Neural progenitor cell (in vitro differentiated cells): Measurements from ENCODE around the gene ASAP2. TPM values are rescaled to one million over a fixed set of nuclear protein-coding genes. Genes with fewer than 3 reads are reported as not detected.

Experiments used
- DNase-seq: peaks from one replicate; pipeline ENCODE4 v3.0.0-alpha.2; 2016; ENCODE audit warnings: low spot score
- H2AFZ ChIP-seq: fragments of 200-600 bp; sonication (generic); replicated peaks from 2 replicates; pipeline ENCODE4 v1.6.1; 2016; ENCODE audit warnings: antibody characterized with exemption
- H3F3A ChIP-seq: fragments of 200-600 bp; sonication (generic); 2 replicates; pipeline ENCODE4 v1.6.1; 2016; ENCODE audit warnings: antibody characterized with exemption, low read depth
- H3K27ac ChIP-seq: fragments of 200-600 bp; sonication (generic); 2 replicates; pipeline ENCODE4 v1.5.1; 2016; ENCODE audit warnings: mild to moderate bottlenecking
- H3K27me3 ChIP-seq: fragments of 200-600 bp; sonication (generic); 2 replicates; pipeline ENCODE4 v1.6.1; 2016; ENCODE audit warnings: mild to moderate bottlenecking, moderate library complexity
- H3K36me3 ChIP-seq: fragments of 200-600 bp; sonication (generic); 2 replicates; pipeline ENCODE4 v1.5.1; 2016
- H3K4me1 ChIP-seq: fragments of 200-600 bp; sonication (generic); 2 replicates; pipeline ENCODE4 v1.6.1; 2016; ENCODE audit warnings: mixed run types
- H3K4me2 ChIP-seq: fragments of 200-600 bp; sonication (generic); 2 replicates; pipeline ENCODE4 v1.6.1; 2016
- H3K4me3 ChIP-seq: fragments of 200-600 bp; sonication (generic); 2 replicates; pipeline ENCODE4 v1.5.1; 2016
- H3K79me2 ChIP-seq: fragments of 200-600 bp; sonication (generic); 2 replicates; pipeline ENCODE4 v1.6.1; 2016; ENCODE audit warnings: low read depth
- H3K9ac ChIP-seq: fragments of 200-600 bp; sonication (generic); 2 replicates; pipeline ENCODE4 v1.6.1; 2016
- H3K9me3 ChIP-seq: fragments of 200-600 bp; sonication (generic); 2 replicates; pipeline ENCODE4 v1.5.1; 2016; ENCODE audit warnings: low read depth
- H4K20me1 ChIP-seq: fragments of 200-600 bp; sonication (generic); 2 replicates; pipeline ENCODE4 v1.6.1; 2016; ENCODE audit warnings: low read depth
- H3K27ac Mint-ChIP-seq: 3 replicates; pipeline ENCODE4 v1.8.0; 2021; ENCODE audit warnings: mixed read lengths
- H3K27me3 Mint-ChIP-seq: 2 replicates; pipeline ENCODE4 v1.8.0; 2022; ENCODE audit warnings: low read depth, mild to moderate bottlenecking, inconsistent platforms, moderate library complexity, mixed read lengths; ENCODE audit not compliant: insufficient read depth
- H3K36me3 Mint-ChIP-seq: 3 replicates; pipeline ENCODE4 v1.8.0; 2021; ENCODE audit warnings: mixed read lengths
- H3K4me1 Mint-ChIP-seq: 3 replicates; pipeline ENCODE4 v1.8.0; 2021; ENCODE audit warnings: mixed read lengths
- H3K4me3 Mint-ChIP-seq: 3 replicates; pipeline ENCODE4 v1.8.0; 2021; ENCODE audit warnings: mild to moderate bottlenecking, moderate library complexity, mixed read lengths
- H3K9me3 Mint-ChIP-seq: 3 replicates; pipeline ENCODE4 v1.8.0; 2020; ENCODE audit warnings: mixed read lengths
- EZH2 ChIP-seq: fragments of 200-600 bp; sonication (generic); IDR thresholded peaks from 2 replicates; pipeline ENCODE4 v1.6.1; 2017; ENCODE audit warnings: antibody characterized with exemption, mild to moderate bottlenecking, moderate library complexity
- EZH2phosphoT487 ChIP-seq: fragments of 200-600 bp; sonication (generic); IDR thresholded peaks from 2 replicates; pipeline ENCODE4 v1.6.1; 2017; ENCODE audit warnings: antibody characterized with exemption
- total RNA-seq: library from RNA; depleted of rRNA; stranded (reverse); fragments of >200 nt; gene quantifications from 2 replicates; pipeline ENCODE4 v1.2.3, GENCODE V29; 2015; ENCODE audit warnings: low replicate concordance
- TF ChIP-seq, protein P1 (sequence below): fragments of 200-600 bp; sonication (generic); IDR thresholded peaks from 2 replicates; pipeline ENCODE4 v1.5.1; 2017; ENCODE audit warnings: antibody characterized with exemption, mild to moderate bottlenecking

Gene ASAP2
- total RNA-seq, 1 donor from 2014 or later, result 31.7 TPM

- Histone ChIP-seq H3K27ac (no peak overlapping the region), H3K36me3 (no peaks in the 10 kb centered on the region), H3K79me2 (no peaks in the 10 kb centered on the region), H3K4me3 (no peak overlapping the region), H3K4me2 (no peak overlapping the region), H2AFZ (no peak overlapping the region), H3K9ac (no peak overlapping the region), H4K20me1 (no peaks in the 10 kb centered on the region), H3K27me3 (no peaks in the 10 kb centered on the region), H3K4me1 (no peaks in the 10 kb centered on the region), H3K9me3 (no peaks in the 10 kb centered on the region), H3F3A (no peaks in the 10 kb centered on the region)
- no peak for DNase-seq
- TF ChIP-seq, protein P1, sequence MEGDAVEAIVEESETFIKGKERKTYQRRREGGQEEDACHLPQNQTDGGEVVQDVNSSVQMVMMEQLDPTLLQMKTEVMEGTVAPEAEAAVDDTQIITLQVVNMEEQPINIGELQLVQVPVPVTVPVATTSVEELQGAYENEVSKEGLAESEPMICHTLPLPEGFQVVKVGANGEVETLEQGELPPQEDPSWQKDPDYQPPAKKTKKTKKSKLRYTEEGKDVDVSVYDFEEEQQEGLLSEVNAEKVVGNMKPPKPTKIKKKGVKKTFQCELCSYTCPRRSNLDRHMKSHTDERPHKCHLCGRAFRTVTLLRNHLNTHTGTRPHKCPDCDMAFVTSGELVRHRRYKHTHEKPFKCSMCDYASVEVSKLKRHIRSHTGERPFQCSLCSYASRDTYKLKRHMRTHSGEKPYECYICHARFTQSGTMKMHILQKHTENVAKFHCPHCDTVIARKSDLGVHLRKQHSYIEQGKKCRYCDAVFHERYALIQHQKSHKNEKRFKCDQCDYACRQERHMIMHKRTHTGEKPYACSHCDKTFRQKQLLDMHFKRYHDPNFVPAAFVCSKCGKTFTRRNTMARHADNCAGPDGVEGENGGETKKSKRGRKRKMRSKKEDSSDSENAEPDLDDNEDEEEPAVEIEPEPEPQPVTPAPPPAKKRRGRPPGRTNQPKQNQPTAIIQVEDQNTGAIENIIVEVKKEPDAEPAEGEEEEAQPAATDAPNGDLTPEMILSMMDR, result no peak
- TF ChIP-seq EZH2phosphoT487, result no peak
- TF ChIP-seq EZH2, result no peak
- H3K27ac Mint-ChIP-seq, result no peak overlapping the region
- H3K4me1 Mint-ChIP-seq, result peaks cover 16% of the 10 kb centered on the region
- H3K36me3 Mint-ChIP-seq, result no peaks in the 10 kb centered on the region
- peaks cover 3% of the 10 kb centered on the region for H3K9me3 Mint-ChIP-seq
- peaks cover 14% of the 10 kb centered on the region for H3K27me3 Mint-ChIP-seq
- no peak overlapping the region for H3K4me3 Mint-ChIP-seq
These were observed 16.7 kb upstream of the ASAP2 start for GRCh38 chr2:9189901-9190300.

GRCh38 chr2:9191041-9191481, 15.6 kb upstream of the ASAP2 start:
- no peak overlapping the region for H3K4me3 ChIP-seq
- H2AFZ ChIP-seq, result no peak overlapping the region
- no peak overlapping the region for H3K9ac ChIP-seq
- H3K9me3 Mint-ChIP-seq, result peaks cover 3% of the 10 kb centered on the region
- no peak overlapping the region for H3K4me3 Mint-ChIP-seq
- H3K9me3 ChIP-seq, result no peaks in the 10 kb centered on the region
- H3F3A ChIP-seq, result no peaks in the 10 kb centered on the region
- no peaks in the 10 kb centered on the region for H3K4me1 ChIP-seq
- peaks cover 11% of the 10 kb centered on the region for H3K27me3 Mint-ChIP-seq
- no peaks in the 10 kb centered on the region for H4K20me1 ChIP-seq
- TF ChIP-seq, protein P1, result no peak
- TF ChIP-seq EZH2phosphoT487, result no peak
- TF ChIP-seq EZH2, result no peak
- DNase-seq, result peak; percentile 60
- no peak overlapping the region for H3K4me2 ChIP-seq
- no peak overlapping the region for H3K27ac ChIP-seq
- no peak overlapping the region for H3K27ac Mint-ChIP-seq
- no peaks in the 10 kb centered on the region for H3K27me3 ChIP-seq
- no peaks in the 10 kb centered on the region for H3K36me3 ChIP-seq
- H3K79me2 ChIP-seq, result no peaks in the 10 kb centered on the region
- no peaks in the 10 kb centered on the region for H3K36me3 Mint-ChIP-seq
- H3K4me1 Mint-ChIP-seq, result peaks cover 16% of the 10 kb centered on the region

GRCh38 chr2:9192712-9193111, 13.9 kb upstream of the ASAP2 start:
- Mint-ChIP-seq H3K9me3 (peaks cover 3% of the 10 kb centered on the region), H3K4me3 (no peak overlapping the region), H3K27ac (no peak overlapping the region), H3K27me3 (peaks cover 11% of the 10 kb centered on the region), H3K4me1 (peaks cover 16% of the 10 kb centered on the region), H3K36me3 (no peaks in the 10 kb centered on the region)
- no peaks in the 10 kb centered on the region for H3K79me2 ChIP-seq
- H3K4me1 ChIP-seq, result no peaks in the 10 kb centered on the region
- H3K36me3 ChIP-seq, result no peaks in the 10 kb centered on the region
- no peaks in the 10 kb centered on the region for H4K20me1 ChIP-seq
- H3K4me3 ChIP-seq, result no peak overlapping the region
- H3K4me2 ChIP-seq, result no peak overlapping the region
- H2AFZ ChIP-seq, result no peak overlapping the region
- no peaks in the 10 kb centered on the region for H3F3A ChIP-seq
- no peaks in the 10 kb centered on the region for H3K27me3 ChIP-seq
- TF ChIP-seq EZH2 (no peak), EZH2phosphoT487 (no peak)
- TF ChIP-seq, protein P1, result no peak
- H3K9ac ChIP-seq, result no peak overlapping the region
- no peaks in the 10 kb centered on the region for H3K9me3 ChIP-seq
- no peak overlapping the region for H3K27ac ChIP-seq
- no peak for DNase-seq
